H1 (cell line): ENCODE data around the gene ADPRHL1. TPM values are rescaled to one million over a fixed set of nuclear protein-coding genes. Genes with fewer than 3 reads are reported as not detected.

ENCODE experiments used
- CTCF ChIA-PET: fragments of 300-600 bp; sonication (Branson Sonifier 250); formaldehyde crosslinking; loops from one replicate; lab custom pipeline; 2021; ENCODE audit not compliant: partially characterized antibody; lab: Charles Lee
- POLR2A ChIA-PET: fragments of 300-600 bp; sonication (Branson Sonifier 250); formaldehyde crosslinking; loops from one replicate; lab custom pipeline; 2021; ENCODE audit warnings: inconsistent platforms; ENCODE audit not compliant: partially characterized antibody; lab: Charles Lee
- DNase-seq, 2 experiments: peaks; one replicate each; pipeline versions ENCODE4 v3.0.0 to v3.0.0-alpha.2; 2010 to 2022; ENCODE audit warnings: low spot score in 2 of 2, low read depth in 1 of 2, mixed read lengths in 1 of 2
- FAIRE-seq: peaks from 2 replicates; lab custom pipeline; 2011; peaks lifted over from hg19 to GRCh38; lab: Jason Lieb, UNC
- H2AFZ ChIP-seq: 2 replicates; pipeline ENCODE4 v1.8.1; 2012; ENCODE audit warnings: low read length, inconsistent platforms
- H2AK5ac ChIP-seq: 2 replicates; pipeline ENCODE4 v1.6.1; 2013; ENCODE audit warnings: low read depth, low read length
- H2BK120ac ChIP-seq: replicated peaks from 2 replicates; pipeline ENCODE3; 2013; ENCODE audit warnings: low read depth, low read length, inconsistent platforms
- H2BK12ac ChIP-seq: 2 replicates; pipeline ENCODE4 v1.6.1; 2013; ENCODE audit warnings: low read depth, low read length
- H2BK15ac ChIP-seq: 2 replicates; pipeline ENCODE4 v1.6.1; 2013; ENCODE audit warnings: low read length
- H2BK20ac ChIP-seq: 2 replicates; pipeline ENCODE4 v1.6.1; 2013; ENCODE audit warnings: low read length
- H2BK5ac ChIP-seq: 2 replicates; pipeline ENCODE4 v1.6.1; 2013; ENCODE audit warnings: low read depth, low read length
- H3K14ac ChIP-seq: 2 replicates; pipeline ENCODE4 v1.6.1; 2013; ENCODE audit warnings: inconsistent platforms; ENCODE audit not compliant: insufficient read length
- H3K18ac ChIP-seq: 2 replicates; pipeline ENCODE4 v1.6.1; 2013; ENCODE audit warnings: low read length; ENCODE audit errors: extremely low read depth
- H3K23ac ChIP-seq: 2 replicates; pipeline ENCODE4 v1.6.1; 2013; ENCODE audit warnings: inconsistent platforms; ENCODE audit not compliant: insufficient read length
- H3K23me2 ChIP-seq: 2 replicates; pipeline ENCODE4 v1.6.1; 2013; ENCODE audit warnings: low read depth, low read length
- H3K27ac ChIP-seq: 2 replicates; pipeline ENCODE4 v1.6.1; 2011; ENCODE audit warnings: low read depth, low read length, inconsistent platforms
- H3K27me3 ChIP-seq, 4 experiments: replicated peaks in 1 of 4; 1 replicate in 1 of 4; 2 replicates in 3 of 4; pipeline versions ENCODE4 v1.6.1 to v1.8.1; 2011 to 2013; ENCODE audit warnings: low read length in 3 of 4, mild to moderate bottlenecking in 3 of 4, inconsistent platforms in 2 of 4, mixed read lengths in 2 of 4, moderate library complexity in 1 of 4; ENCODE audit not compliant: control insufficient read depth in 3 of 4, insufficient read depth in 3 of 4; ENCODE audit errors: extremely low read depth in 1 of 4
- H3K36me3 ChIP-seq, 4 experiments: 2 replicates each; pipeline versions ENCODE4 v1.6.1 to v1.8.1; 2011 to 2013; ENCODE audit warnings: mild to moderate bottlenecking in 4 of 4, low read length in 3 of 4, moderate library complexity in 2 of 4, control low read depth in 1 of 4, inconsistent platforms in 1 of 4; ENCODE audit not compliant: insufficient read depth in 4 of 4, control insufficient read depth in 2 of 4
- H3K4ac ChIP-seq: replicated peaks from 2 replicates; pipeline ENCODE3; 2013; ENCODE audit warnings: low read length, low read depth, mixed read lengths, inconsistent platforms; ENCODE audit not compliant: insufficient read length
- H3K4me1 ChIP-seq, 4 experiments: replicated peaks in 1 of 4; 1 replicate in 1 of 4; 2 replicates in 3 of 4; pipeline versions ENCODE4 v1.6.1 to v1.8.1; 2011 to 2013; ENCODE audit warnings: low read length in 3 of 4, inconsistent platforms in 2 of 4, mixed read lengths in 1 of 4; ENCODE audit not compliant: insufficient read depth in 4 of 4, control insufficient read depth in 3 of 4
- H3K4me2 ChIP-seq, 2 experiments: 2 replicates each; pipeline versions ENCODE4 v1.6.1 to v1.8.1; 2011 to 2013; ENCODE audit warnings: low read depth in 2 of 2, low read length in 2 of 2, control low read depth in 1 of 2, inconsistent platforms in 1 of 2, mild to moderate bottlenecking in 1 of 2; ENCODE audit not compliant: insufficient read depth in 1 of 2
- H3K4me3 ChIP-seq, 4 experiments: fragments of 200-600, 300-600 bp in 1 of 4; sonication (generic), shearing (Covaris generic), sonication (Bioruptor Twin) in 1 of 4; 2 replicates each; pipeline versions ENCODE4 v1.5.1 to v1.8.1; 2011 to 2016; ENCODE audit warnings: low read length in 4 of 4, low read depth in 3 of 4, control low read depth in 2 of 4, inconsistent platforms in 2 of 4, mild to moderate bottlenecking in 2 of 4, mixed read lengths in 1 of 4, moderate library complexity in 1 of 4; ENCODE audit not compliant: insufficient read depth in 2 of 4; ENCODE audit errors: extremely low read depth in 1 of 4
- H3K56ac ChIP-seq: replicated peaks from 2 replicates; pipeline ENCODE3; 2013; ENCODE audit warnings: low read depth, mild to moderate bottlenecking, mixed read lengths, low read length, inconsistent platforms; ENCODE audit not compliant: insufficient read length
- H3K79me1 ChIP-seq: 2 replicates; pipeline ENCODE4 v1.6.1; 2013; ENCODE audit warnings: low read depth, low read length, control low read depth
- H3K79me2 ChIP-seq, 2 experiments: 2 replicates each; pipeline versions ENCODE4 v1.6.1 to v1.8.1; 2012 to 2013; ENCODE audit warnings: low read length in 2 of 2, mild to moderate bottlenecking in 2 of 2, inconsistent platforms in 1 of 2; ENCODE audit not compliant: insufficient read depth in 2 of 2, control insufficient read depth in 1 of 2
- H3K9ac ChIP-seq, 4 experiments: replicated peaks in 1 of 4; 1 replicate in 1 of 4; 2 replicates in 3 of 4; pipeline versions ENCODE4 v1.6.1 to v1.8.1; 2011 to 2013; ENCODE audit warnings: low read depth in 3 of 4, low read length in 3 of 4, control low read depth in 2 of 4, mild to moderate bottlenecking in 2 of 4, moderate library complexity in 2 of 4, inconsistent platforms in 1 of 4; ENCODE audit errors: extremely low read depth in 1 of 4
- H3K9me3 ChIP-seq, 2 experiments: 2 replicates each; pipeline versions ENCODE4 v1.6.1 to v1.8.1; 2012 to 2013; ENCODE audit warnings: mild to moderate bottlenecking in 2 of 2, moderate library complexity in 2 of 2, control low read depth in 1 of 2, inconsistent platforms in 1 of 2, low read depth in 1 of 2, low read length in 1 of 2, mixed read lengths in 1 of 2; ENCODE audit not compliant: insufficient read depth in 2 of 2
- H4K20me1 ChIP-seq, 2 experiments: replicated peaks in 1 of 2; 2 replicates each; pipeline versions ENCODE3 to v1.8.1; 2011 to 2013; ENCODE audit warnings: inconsistent platforms in 2 of 2, low read length in 2 of 2, mild to moderate bottlenecking in 1 of 2; ENCODE audit not compliant: insufficient read depth in 2 of 2, control insufficient read depth in 1 of 2
- H4K5ac ChIP-seq: 2 replicates; pipeline ENCODE4 v1.6.1; 2013; ENCODE audit warnings: low read length, low read depth, mixed read lengths, inconsistent platforms; ENCODE audit not compliant: insufficient read length
- H4K8ac ChIP-seq: 2 replicates; pipeline ENCODE4 v1.8.0; 2013; ENCODE audit warnings: mild to moderate bottlenecking, moderate library complexity, low read length, inconsistent platforms; ENCODE audit not compliant: insufficient read depth; ENCODE audit errors: extremely low read depth
- H4K91ac ChIP-seq: replicated peaks from 2 replicates; pipeline ENCODE3; 2013; ENCODE audit warnings: low read length, mixed read lengths, inconsistent platforms; ENCODE audit not compliant: insufficient read length
- BACH1 ChIP-seq: IDR thresholded peaks from 2 replicates; pipeline ENCODE4 v1.6.1; 2012; ENCODE audit warnings: low read length, improper control_type of control experiment
- GABPA ChIP-seq: IDR thresholded peaks from 2 replicates; pipeline ENCODE4 v1.6.1; 2011; ENCODE audit warnings: mild to moderate bottlenecking, low read length, moderate library complexity, borderline replicate concordance; ENCODE audit not compliant: insufficient read depth
- HDAC2 ChIP-seq, 2 experiments: fragments of 300-600 bp in 1 of 2; sonication (generic) in 1 of 2; IDR thresholded peaks; 2 replicates each; pipeline ENCODE4 v1.6.1; 2011 to 2012; ENCODE audit warnings: low read depth in 2 of 2, low read length in 2 of 2, mild to moderate bottlenecking in 2 of 2, moderate library complexity in 2 of 2, borderline replicate concordance in 1 of 2, inconsistent platforms in 1 of 2
- RAD21 ChIP-seq, 2 experiments: IDR thresholded peaks in 1 of 2; conservative IDR thresholded peaks in 1 of 2; 2 replicates each; pipeline ENCODE4 v1.6.1; 2011; ENCODE audit warnings: low read depth in 2 of 2, low read length in 2 of 2, improper control_type of control experiment in 1 of 2, inconsistent platforms in 1 of 2, mild to moderate bottlenecking in 1 of 2, moderate library complexity in 1 of 2
- SIN3A ChIP-seq, 2 experiments: IDR thresholded peaks in 1 of 2; conservative IDR thresholded peaks in 1 of 2; 2 replicates each; pipeline ENCODE4 v1.6.1; 2011 to 2012; ENCODE audit warnings: low read length in 2 of 2, improper control_type of control experiment in 1 of 2, low read depth in 1 of 2, mild to moderate bottlenecking in 1 of 2
- TAF7 ChIP-seq: optimal IDR thresholded peaks from 2 replicates; pipeline ENCODE3; 2011; ENCODE audit warnings: low read depth, mild to moderate bottlenecking, inconsistent platforms, low read length, moderate library complexity, borderline replicate concordance
- WGBS, 2 experiments: shearing (Covaris generic) in 1 of 2; methylation state at CpG; one replicate each; pipeline versions ENCODE4 v1.1.6 to v1.1.7; 2013 to 2015; ENCODE audit warnings: low lambda C conversion rate in 2 of 2, mixed read lengths in 2 of 2, inconsistent platforms in 1 of 2, low coverage in 1 of 2, missing lambda C conversion rate in 1 of 2; ENCODE audit not compliant: insufficient replicate concordance in 2 of 2, insufficient coverage in 1 of 2, insufficient read length in 1 of 2; ENCODE audit errors: extremely low coverage in 1 of 2, missing lambda C conversion rate in 1 of 2; 5-methylcytosine and 5-hydroxymethylcytosine counted together
- long read RNA-seq, 2 experiments: library from RNA in 1 of 2; library from capped mRNA in 1 of 2; stranded (forward); transcript quantifications; one replicate each; pipeline ENCODE4 v2.0.0, GENCODE V29; 2021; ENCODE audit warnings: inconsistent platforms in 1 of 2
- polyA minus RNA-seq, 3 experiments: library from RNA; depleted of rRNA, polyadenylated mRNA; stranded (reverse); fragments of >200 nt; gene quantifications; 1 replicate in 2 of 3; 2 replicates in 1 of 3; pipeline ENCODE4 v1.2.3, GENCODE V29; 2011
- polyA plus RNA-seq, 7 experiments: library from polyadenylated mRNA; depleted of rRNA in 3 of 7; stranded (reverse) in 5 of 7; unstranded in 2 of 7; fragments of >200 nt in 5 of 7; fragments of 200-250 nt in 2 of 7; gene quantifications; 1 replicate in 5 of 7; 2 replicates in 1 of 7; 4 replicates in 1 of 7; pipeline versions ENCODE4 v1.2.1 to v1.2.3, GENCODE V29; 2011 to 2013; ENCODE audit warnings: missing spikeins in 2 of 7, mixed read lengths in 2 of 7
- total RNA-seq: library from RNA; stranded (reverse); fragmentation: NEBNext Ultra II Directional; extraction: Animal tissue kit (Norgen Biotek cat#: 25700); gene quantifications from 2 replicates; pipeline ENCODE4 v1.2.1, GENCODE V29; 2021

Gene ADPRHL1
- total RNA-seq (1.7 and 2.0 TPM in 2 replicates), polyA plus RNA-seq (2011; rRNA removed) (0.74 and 1.3 TPM in 2 replicates), polyA minus RNA-seq (2011; rRNA and poly(A)+ RNA removed) (0.34 and 0.76 TPM in 2 replicates)
- polyA plus RNA-seq (2011; cell fraction: cytosol; rRNA removed) = 1.0 TPM
- polyA plus RNA-seq (2011; cell fraction: nucleus; rRNA removed) = 1.5 TPM
- 0.77 to 1.4 TPM (median 1.2 TPM) in 4 replicates for polyA plus RNA-seq (2012, experiment 1 of 2)
- 0.49 TPM for polyA plus RNA-seq (2012, experiment 2 of 2)
- polyA plus RNA-seq (2013, experiment 1 of 2) = 0.75 TPM
- polyA plus RNA-seq (2013, experiment 2 of 2) = 0.52 TPM
- polyA minus RNA-seq (2011; cell fraction: cytosol; rRNA and poly(A)+ RNA removed) = not detected
- polyA minus RNA-seq (2011; cell fraction: nucleus; rRNA and poly(A)+ RNA removed) = 1.6 TPM
- long read RNA-seq, experiment 1 = 0 reads
- long read RNA-seq, experiment 2, partial matches to known transcripts = 0 of 1 reads
- long read RNA-seq, experiment 2, other reads (novel, unspliced or antisense) = 1 of 1 reads

GRCh38 chr13:113452942-113453901 is at the start of gene ADPRHL1:
Gene ADPRHL1, minus strand, starts transcription at chr13:113453488. Its CDS starts 51 bp downstream, at chr13:113453437.
- Histone ChIP-seq H3K79me2 (no peaks in the 10 kb centered on the region), H3K4me1 (peaks cover 0 to 5% (median 0%) of the 10 kb centered on the region in 4 experiments; a peak in 3 of 7 replicates), H3K9me3 (no peaks in the 10 kb centered on the region), H2BK15ac (no peak within 1 kb of the TSS), H2AK5ac (no peak within 1 kb of the TSS), H4K20me1 (peaks cover 2 to 19% of the 10 kb centered on the region in 2 experiments), H3K23me2 (no peaks in the 10 kb centered on the region), H2BK20ac (no peak within 1 kb of the TSS), H3K4me2 (no peak within 1 kb of the TSS), H3K9ac (no peak within 1 kb of the TSS; a peak in 1 of 7 replicates), H3K27me3 (no peaks in the 10 kb centered on the region), H3K36me3 (peaks cover 6 to 23% (median 17%) of the 10 kb centered on the region in 4 experiments), H3K4ac (no peak within 1 kb of the TSS), H2BK12ac (no peak within 1 kb of the TSS), H4K5ac (no peak within 1 kb of the TSS), H4K91ac (no peak within 1 kb of the TSS), H2BK120ac (no peak within 1 kb of the TSS), H3K79me1 (peaks cover 2% of the 10 kb centered on the region; the same call in 1 of the 2 replicates), H4K8ac (no peak within 1 kb of the TSS), H2BK5ac (no peak within 1 kb of the TSS), H3K56ac (no peak within 1 kb of the TSS), H3K27ac (no peak within 1 kb of the TSS), H3K14ac (no peak within 1 kb of the TSS), H2AFZ (no peak within 1 kb of the TSS), H3K4me3 (no peak within 1 kb of the TSS), H3K23ac (no peak within 1 kb of the TSS), H3K18ac (no peak within 1 kb of the TSS)
- CTCF ChIA-PET = interaction anchor here (0.8 to 3.0 kb wide), 14 partner anchors 8 to 186 kb away, joined by 3 to 10 read pairs (median 6); partner anchors contain the start of gene GRTP1
- POLR2A ChIA-PET = interaction anchor here (0.9 to 1.8 kb wide), 5 partner anchors 9 to 129 kb away, joined by 3 to 8 read pairs (median 5); no protein-coding TSS in a partner anchor
- FAIRE-seq = no peak
- WGBS, 2 experiments = 92% methylated on average over 45 of the region's 45 CpGs; no CpG with 5 or more reads in 1 of the 2 experiments
- no peak for DNase-seq
- TF ChIP-seq SIN3A (conservative IDR thresholded peaks at IDR 0.05 in 1 of 2, IDR thresholded peaks at IDR 0.05 in 1 of 2; ENCODE audit: low read depth in 1 of 2, low read length in 2 of 2) (no peak), TAF7 (no peak), BACH1 (no peak), HDAC2 (IDR thresholded peaks at IDR 0.05; ENCODE audit: borderline replicate concordance in 1 of 2, low read depth in 2 of 2, low read length in 2 of 2) (no peak), GABPA (no peak), RAD21 (IDR thresholded peaks at IDR 0.05 in 1 of 2, conservative IDR thresholded peaks at IDR 0.05 in 1 of 2; ENCODE audit: low read depth in 2 of 2, low read length in 2 of 2) (no peak)
